Loucy (cell line): ENCODE results near the gene LAMC3.

Experiments used
- H2AFZ ChIP-seq: fragments of 200-600 bp; sonication (generic); 2 replicates; pipeline ENCODE4 v1.6.0; 2016; ENCODE audit warnings: antibody characterized with exemption, mild to moderate bottlenecking, low read length, moderate library complexity
- H3F3A ChIP-seq: fragments of 200-600 bp; 2 replicates; pipeline ENCODE4 v1.6.0; 2016; ENCODE audit warnings: antibody characterized with exemption, low read depth, mild to moderate bottlenecking
- H3K27me3 ChIP-seq: fragments of 200-600 bp; sonication (generic); 2 replicates; pipeline ENCODE4 v1.6.1; 2014; ENCODE audit warnings: low read length, mild to moderate bottlenecking; ENCODE audit not compliant: insufficient read depth, poor library complexity, severe bottlenecking
- H3K36me3 ChIP-seq: fragments of 200-600 bp; sonication (generic); 2 replicates; pipeline ENCODE4 v1.6.1; 2016; ENCODE audit warnings: low read length; ENCODE audit not compliant: insufficient read depth
- H3K4me1 ChIP-seq: fragments of 200-600 bp; sonication (generic); 2 replicates; pipeline ENCODE4 v1.5.1; 2014; ENCODE audit warnings: low read length, mild to moderate bottlenecking; ENCODE audit not compliant: insufficient read depth, poor library complexity, severe bottlenecking
- H3K4me2 ChIP-seq: fragments of 200-600 bp; sonication (generic); 2 replicates; pipeline ENCODE4 v1.6.0; 2014; ENCODE audit warnings: antibody characterized with exemption, low read length, low read depth, mild to moderate bottlenecking; ENCODE audit not compliant: poor library complexity, severe bottlenecking
- H3K4me3 ChIP-seq: fragments of 200-600 bp; sonication (generic); 2 replicates; pipeline ENCODE4 v1.5.1; 2014; ENCODE audit warnings: low read length, mild to moderate bottlenecking, mixed read lengths; ENCODE audit not compliant: poor library complexity, severe bottlenecking
- H3K79me2 ChIP-seq: fragments of 200-600 bp; sonication (generic); 2 replicates; pipeline ENCODE4 v1.6.1; 2014; ENCODE audit warnings: low read length; ENCODE audit not compliant: insufficient read depth
- H3K9ac ChIP-seq: fragments of 200-600 bp; sonication (generic); 2 replicates; pipeline ENCODE4 v1.6.0; 2014; ENCODE audit warnings: mild to moderate bottlenecking, low read depth, low read length, moderate library complexity; ENCODE audit not compliant: poor library complexity, severe bottlenecking
- H3K9me2 ChIP-seq: fragments of 200-600 bp; sonication (generic); replicated peaks from 2 replicates; pipeline ENCODE4 v1.6.1; 2016; ENCODE audit warnings: low read depth, low read length, mixed read lengths
- H3K9me3 ChIP-seq: fragments of 200-600 bp; sonication (generic); 2 replicates; pipeline ENCODE4 v1.6.1; 2014; ENCODE audit warnings: mild to moderate bottlenecking, antibody characterized with exemption, low read length, low read depth; ENCODE audit not compliant: insufficient read depth
- H4K20me1 ChIP-seq: fragments of 200-600 bp; sonication (generic); 2 replicates; pipeline ENCODE4 v1.6.0; 2014; ENCODE audit warnings: antibody characterized with exemption, low read length, mild to moderate bottlenecking; ENCODE audit not compliant: insufficient read depth, poor library complexity, severe bottlenecking
- CTCF ChIP-seq: fragments of 200-600 bp; sonication (generic); conservative IDR thresholded peaks from 2 replicates; pipeline ENCODE4 v1.5.1; 2014; ENCODE audit warnings: mild to moderate bottlenecking, antibody characterized with exemption, low read length
- EZH2phosphoT487 ChIP-seq: fragments of 200-600 bp; IDR thresholded peaks from 2 replicates; pipeline ENCODE4 v1.6.1; 2018; ENCODE audit warnings: antibody characterized with exemption, mild to moderate bottlenecking, moderate library complexity, borderline replicate concordance

LAMC3 gene

GRCh38 chr9:131008086-131008485, 888 bp upstream of the LAMC3 start:
- H3K9ac ChIP-seq, result no peak overlapping the region
- H3K9me3 ChIP-seq, result no peaks in the 10 kb centered on the region
- H4K20me1 ChIP-seq, result no peaks in the 10 kb centered on the region
- no peaks in the 10 kb centered on the region for H3F3A ChIP-seq
- no peak overlapping the region for H2AFZ ChIP-seq
- no peak overlapping the region for H3K4me3 ChIP-seq
- H3K9me2 ChIP-seq, result no peaks in the 10 kb centered on the region
- H3K4me2 ChIP-seq, result no peak overlapping the region
- H3K27me3 ChIP-seq, result no peaks in the 10 kb centered on the region
- TF ChIP-seq CTCF (no peak), EZH2phosphoT487 (no peak)
- H3K36me3 ChIP-seq, result no peaks in the 10 kb centered on the region
- no peaks in the 10 kb centered on the region for H3K79me2 ChIP-seq
- no peaks in the 10 kb centered on the region for H3K4me1 ChIP-seq

GRCh38 chr9:131008563-131008908, 438 bp upstream of the LAMC3 start:
- Histone ChIP-seq H3K27me3 (no peaks in the 10 kb centered on the region), H3K4me1 (no peaks in the 10 kb centered on the region), H3K4me3 (no peak overlapping the region), H2AFZ (no peak overlapping the region), H3F3A (no peaks in the 10 kb centered on the region), H3K4me2 (no peak overlapping the region), H3K79me2 (no peaks in the 10 kb centered on the region), H4K20me1 (no peaks in the 10 kb centered on the region), H3K9me2 (no peaks in the 10 kb centered on the region), H3K9ac (no peak overlapping the region), H3K9me3 (no peaks in the 10 kb centered on the region), H3K36me3 (no peaks in the 10 kb centered on the region)
- TF ChIP-seq EZH2phosphoT487, result no peak
- no peak for TF ChIP-seq CTCF

- no peaks in the 10 kb centered on the region for H3K27me3 ChIP-seq
Measured at GRCh38 chr9:131010482-131011273, 1.7 kb downstream of the LAMC3 start.

More at GRCh38 chr9:131010482-131011273, 1.7 kb downstream of the LAMC3 start:
- no peak for TF ChIP-seq EZH2phosphoT487
- TF ChIP-seq CTCF, result no peak
- H2AFZ ChIP-seq, result no peak overlapping the region
- no peaks in the 10 kb centered on the region for H4K20me1 ChIP-seq
- H3K4me2 ChIP-seq, result no peak overlapping the region
- H3K9ac ChIP-seq, result no peak overlapping the region
- H3K9me3 ChIP-seq, result no peaks in the 10 kb centered on the region
- H3K4me3 ChIP-seq, result no peak overlapping the region
- no peaks in the 10 kb centered on the region for H3F3A ChIP-seq
- no peaks in the 10 kb centered on the region for H3K9me2 ChIP-seq
- no peaks in the 10 kb centered on the region for H3K4me1 ChIP-seq
- H3K36me3 ChIP-seq, result no peaks in the 10 kb centered on the region
- H3K79me2 ChIP-seq, result no peaks in the 10 kb centered on the region
